Measurements from ENCODE around the gene ENOX1. TPM values are rescaled to one million over a fixed set of nuclear protein-coding genes. Genes with fewer than 3 reads are reported as not detected.

ENOX1 gene
- total and polyA plus RNA-seq, 2 donors (not counting 3 experiments of a cell fraction or from before 2014, with no cell fraction given): 0.17 to 0.97 TPM

- no peak overlapping the region for H3K4me3 ChIP-seq (replicated peaks in 1 of 3; ENCODE audit: insufficient read depth in 1 of 3, low read depth in 1 of 3, low read length in 3 of 3)
- no peaks in the 10 kb centered on the region for H3K9me1 ChIP-seq (replicated peaks; ENCODE audit: control insufficient read depth, extremely low read depth, insufficient read depth, low read length)
- FAIRE-seq (no peak), DNase-seq (ENCODE audit: low read depth, low spot score) (no peak)
- intact Hi-C loops (cut with micrococcal nuclease) (no loop called here), dilution Hi-C loops (cut with MboI; ENCODE audit: extremely low pct_ligation_motif_present, low sequenced_read_pairs) (no loop called here)
- no peaks in the 10 kb centered on the region for H4K20me1 ChIP-seq (replicated peaks; ENCODE audit: control insufficient read depth, extremely low read depth, insufficient read depth, low read length)
- ChIA-PET POLR2A (no interaction called here), CTCF (interaction anchor here (0.7 to 1.4 kb wide), 3 partner anchors 9 to 22 kb away, joined by 3 read pairs; no protein-coding TSS in a partner anchor)
- no peak overlapping the region for H3K4me2 ChIP-seq (ENCODE audit: insufficient read depth, low read length)
- H3K27me3 ChIP-seq (ENCODE audit: control insufficient read depth in 2 of 2, insufficient read depth in 2 of 2, low read length in 2 of 2): no peaks in the 10 kb centered on the region
- H3K9me3 ChIP-seq (replicated peaks; ENCODE audit: control insufficient read depth, insufficient read depth, low read length): no peaks in the 10 kb centered on the region
- H3K27ac ChIP-seq (ENCODE audit: insufficient read depth, low read depth, low read length): no peak overlapping the region
- H3K36me3 ChIP-seq (ENCODE audit: control insufficient read depth in 2 of 2, extremely low read depth in 1 of 2, insufficient read depth in 2 of 2, low read length in 2 of 2): no peaks in the 10 kb centered on the region
- TF ChIP-seq CTCF (IDR thresholded peaks at IDR 0.05; ENCODE audit: extremely low read depth in 1 of 2, insufficient read depth in 1 of 2, low read depth in 1 of 2, low read length in 2 of 2) (no peak), JUN (IDR thresholded peaks at IDR 0.05; ENCODE audit: borderline replicate concordance, insufficient read depth, insufficient read length, low read depth) (no peak)
- H2AFZ ChIP-seq (ENCODE audit: low read depth, low read length): no peak overlapping the region
- BruUV-seq (replicated peaks): no TSS peak
- H3K4me1 ChIP-seq (ENCODE audit: control insufficient read depth, extremely low read depth, insufficient read depth, low read length): no peaks in the 10 kb centered on the region
- no peak overlapping the region for H3K9ac ChIP-seq (replicated peaks; ENCODE audit: extremely low read depth, insufficient read depth, low read length)
- no peaks in the 10 kb centered on the region for H3K79me2 ChIP-seq (ENCODE audit: control insufficient read depth, insufficient read depth, low read length)
Observed at GRCh38 chr13:43492311-43492710, 294.5 kb downstream of the ENOX1 start.

GRCh38 chr13:43489233-43489632 is 297.5 kb downstream of the ENOX1 start:
- dilution Hi-C loops (cut with MboI; ENCODE audit: extremely low pct_ligation_motif_present, low sequenced_read_pairs): no loop called here
- Histone ChIP-seq H3K4me3 (replicated peaks in 1 of 3; ENCODE audit: insufficient read depth in 1 of 3, low read depth in 1 of 3, low read length in 3 of 3) (no peak overlapping the region), H3K9ac (replicated peaks; ENCODE audit: extremely low read depth, insufficient read depth, low read length) (no peak overlapping the region)

More at GRCh38 chr13:43489233-43489632, 297.5 kb downstream of the ENOX1 start:
- POLR2A ChIA-PET: no interaction called here
- FAIRE-seq (no peak), DNase-seq (ENCODE audit: low read depth, low spot score) (no peak)
- intact Hi-C loops (cut with micrococcal nuclease): no loop called here
- CTCF ChIA-PET: no interaction called here
- no TSS peak for BruUV-seq (replicated peaks)
- Histone ChIP-seq H3K9me1 (replicated peaks; ENCODE audit: control insufficient read depth, extremely low read depth, insufficient read depth, low read length) (no peaks in the 10 kb centered on the region), H4K20me1 (replicated peaks; ENCODE audit: control insufficient read depth, extremely low read depth, insufficient read depth, low read length) (no peaks in the 10 kb centered on the region), H3K27me3 (ENCODE audit: control insufficient read depth in 2 of 2, insufficient read depth in 2 of 2, low read length in 2 of 2) (no peaks in the 10 kb centered on the region), H3K4me1 (ENCODE audit: control insufficient read depth, extremely low read depth, insufficient read depth, low read length) (no peaks in the 10 kb centered on the region), H3K79me2 (ENCODE audit: control insufficient read depth, insufficient read depth, low read length) (no peaks in the 10 kb centered on the region), H3K9me3 (replicated peaks; ENCODE audit: control insufficient read depth, insufficient read depth, low read length) (no peaks in the 10 kb centered on the region), H2AFZ (ENCODE audit: low read depth, low read length) (no peak overlapping the region), H3K27ac (ENCODE audit: insufficient read depth, low read depth, low read length) (no peak overlapping the region), H3K4me2 (ENCODE audit: insufficient read depth, low read length) (no peak overlapping the region), H3K36me3 (ENCODE audit: control insufficient read depth in 2 of 2, extremely low read depth in 1 of 2, insufficient read depth in 2 of 2, low read length in 2 of 2) (no peaks in the 10 kb centered on the region)
- TF ChIP-seq FOS (IDR thresholded peaks at IDR 0.05; ENCODE audit: borderline replicate concordance, insufficient read depth, low read length) (no peak), MYC (IDR thresholded peaks at IDR 0.05; ENCODE audit: low read depth, low read length) (no peak), CTCF (IDR thresholded peaks at IDR 0.05; ENCODE audit: extremely low read depth in 1 of 2, insufficient read depth in 1 of 2, low read depth in 1 of 2, low read length in 2 of 2) (no peak)
